HCT116 (cell line): ENCODE data around the gene CTIF.

Experiments
- ATF3 ChIP-seq: IDR thresholded peaks from 2 replicates; pipeline ENCODE4 v1.6.1; 2012
- CTCF ChIP-seq, 3 experiments: fragments of 200-600 bp in 1 of 3; sonication (generic) in 1 of 3; IDR thresholded peaks in 2 of 3; conservative IDR thresholded peaks in 1 of 3; 2 replicates each; pipeline ENCODE4 v1.5.1; 2012 to 2017; ENCODE audit warnings: low read depth in 2 of 3, low read length in 2 of 3, antibody characterized with exemption in 1 of 3, borderline replicate concordance in 1 of 3, control low read depth in 1 of 3, mild to moderate bottlenecking in 1 of 3, mixed read lengths in 1 of 3, mixed run types in 1 of 3, moderate library complexity in 1 of 3; ENCODE audit not compliant: insufficient read depth in 1 of 3
- EZH2 ChIP-seq: fragments of 200-600 bp; sonication (generic); IDR thresholded peaks from 2 replicates; pipeline ENCODE4 v1.6.1; 2017; ENCODE audit warnings: antibody characterized with exemption, mixed run types
- FOSL1 ChIP-seq: IDR thresholded peaks from 2 replicates; pipeline ENCODE4 v1.6.1; 2012; ENCODE audit warnings: low read depth
- JUND ChIP-seq: IDR thresholded peaks from 2 replicates; pipeline ENCODE4 v1.6.1; 2012
- POLR2A ChIP-seq: IDR thresholded peaks from 2 replicates; pipeline ENCODE4 v1.7.0; 2011; ENCODE audit warnings: borderline replicate concordance; ENCODE audit not compliant: insufficient read depth, insufficient read length; ENCODE audit errors: extremely low read depth
- POLR2AphosphoS5 ChIP-seq: IDR thresholded peaks from 2 replicates; pipeline ENCODE4 v1.6.1; 2011; ENCODE audit warnings: mild to moderate bottlenecking, low read depth, low read length, moderate library complexity
- RAD21 ChIP-seq: IDR thresholded peaks from 2 replicates; pipeline ENCODE4 v1.6.1; 2012; ENCODE audit warnings: low read depth, mild to moderate bottlenecking
- REST ChIP-seq: IDR thresholded peaks from 2 replicates; pipeline ENCODE4 v1.6.1; 2012; ENCODE audit warnings: low read depth
- SIN3A ChIP-seq: IDR thresholded peaks from 2 replicates; pipeline ENCODE4 v1.6.1; 2012; ENCODE audit warnings: low read depth
- SP1 ChIP-seq: IDR thresholded peaks from 2 replicates; pipeline ENCODE4 v1.6.1; 2012; ENCODE audit warnings: low read depth
- TCF7L2 ChIP-seq: IDR thresholded peaks from 2 replicates; pipeline ENCODE4 v1.7.0; 2011; ENCODE audit warnings: borderline replicate concordance, inconsistent platforms; ENCODE audit not compliant: insufficient read depth, insufficient read length; ENCODE audit errors: extremely low read depth
- ZBTB33 ChIP-seq: IDR thresholded peaks from 2 replicates; pipeline ENCODE4 v1.6.1; 2011; ENCODE audit warnings: mild to moderate bottlenecking, low read length, moderate library complexity; ENCODE audit not compliant: insufficient replicate concordance; ENCODE audit errors: extremely low read depth
- ZNF274 ChIP-seq: fragments of 200-500 bp; sonication (Bioruptor generic); IDR thresholded peaks from 2 replicates; pipeline ENCODE4 v1.6.1; 2014; ENCODE audit warnings: mild to moderate bottlenecking, low read depth, low read length, inconsistent platforms

GRCh38 chr18:48753691-48754090 is 214.9 kb downstream of the CTIF start:
- no peak for TF ChIP-seq ZNF274
- no peak for TF ChIP-seq TCF7L2
- no peak for TF ChIP-seq CTCF (IDR thresholded peaks at IDR 0.05 in 2 of 3, conservative IDR thresholded peaks at IDR 0.05 in 1 of 3; ENCODE audit: borderline replicate concordance in 1 of 3, insufficient read depth in 1 of 3, low read depth in 2 of 3, low read length in 2 of 3)
- no peak for TF ChIP-seq JUND
- TF ChIP-seq EZH2, result no peak
- TF ChIP-seq POLR2A, result no peak
- TF ChIP-seq ATF3, result no peak
- TF ChIP-seq ZBTB33, result no peak
- TF ChIP-seq POLR2AphosphoS5, result no peak
- TF ChIP-seq SIN3A, result no peak
- no peak for TF ChIP-seq RAD21
- no peak for TF ChIP-seq FOSL1
- TF ChIP-seq REST, result no peak
- no peak for TF ChIP-seq SP1
